Measurements from ENCODE around the gene RMDN3.

The RMDN3 gene

GRCh38 chr15:40688932-40689799 lies 65.9 kb downstream of the RMDN3 start:
- no peak for DNase-seq

Measured in NCI-H524 treated with DMSO at 0.1 percent for 48 hours (cell line).